Measurements from ENCODE around the gene PHEX. TPM values are rescaled to one million over a fixed set of nuclear protein-coding genes. Genes with fewer than 3 reads are reported as not detected.

Gene PHEX
- total RNA-seq, 4 donors from 2014 or later = 0.14 to 0.20 TPM; not detected in 2

- intact Hi-C loops (cut with DNase I; ENCODE audit: low total_unique reads) (no loop called here), in situ Hi-C loops (cut with MboI; ENCODE audit: low pct_ligation_motif_present in 1 of 4, low pct_unique_long_range_greater_than_20kb in 1 of 4, low sequenced_read_pairs in 3 of 4) (no loop called here)
- WGBS, 2 donors (ENCODE audit: low coverage in 1 of 2) = 64% methylated on average over 10 of the region's 10 CpGs; no CpG with 5 or more reads in 1 of the 2 donors
Observed at GRCh38 chrX:22118161-22118830, 86.2 kb downstream of the PHEX start.

GRCh38 chrX:22121161-22121560 lies 89.0 kb downstream of the PHEX start:
- intact Hi-C loops (cut with DNase I; ENCODE audit: low total_unique reads) = no loop called here
- WGBS, 2 donors (ENCODE audit: low coverage in 1 of 2) = 65 to 100% methylated on average over 2 to 3 of the region's 3 CpGs
- in situ Hi-C loops (cut with MboI; ENCODE audit: low pct_ligation_motif_present in 1 of 4, low pct_unique_long_range_greater_than_20kb in 1 of 4, low sequenced_read_pairs in 3 of 4) = no loop called here

More at GRCh38 chrX:22118161-22118830, 86.2 kb downstream of the PHEX start:
- no peak overlapping the region for H3K27ac ChIP-seq
- no peaks in the 10 kb centered on the region for H3K27me3 ChIP-seq
- H3K4me3 ChIP-seq = no peak overlapping the region
- H3K36me3 ChIP-seq = no peaks in the 10 kb centered on the region
- no peak for DNase-seq
- TF ChIP-seq CTCF (IDR thresholded peaks at IDR 0.05) (no peak), POLR2A (IDR thresholded peaks at IDR 0.05) (no peak), POLR2AphosphoS5 (IDR thresholded peaks at IDR 0.05) (no peak), EP300 (IDR thresholded peaks at IDR 0.05; ENCODE audit: low read depth) (no peak)
- H3K9me3 ChIP-seq = no peaks in the 10 kb centered on the region
- no peaks in the 10 kb centered on the region for H3K4me1 ChIP-seq

DNA sequence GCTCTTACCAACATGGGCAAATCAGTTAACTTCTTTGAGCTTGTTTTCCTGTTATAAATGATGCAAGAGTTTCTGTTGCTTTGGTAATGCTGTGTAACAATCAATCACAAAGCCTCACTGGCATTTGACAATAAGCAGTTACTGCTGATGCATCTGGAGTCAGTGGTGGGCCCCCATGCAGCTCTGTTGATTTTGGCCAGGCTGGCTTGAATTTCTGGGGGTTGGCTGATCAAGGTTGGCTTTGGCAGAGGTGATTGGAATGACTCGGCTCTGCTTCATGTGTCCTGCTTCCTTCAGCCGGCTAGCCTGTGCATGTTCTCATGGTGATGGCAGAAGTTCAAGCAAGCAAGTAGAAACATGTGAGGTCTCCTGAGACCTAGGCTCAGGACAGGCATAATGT lies 90.4 kb downstream of the PHEX start:
- Histone ChIP-seq H3K36me3 (no peaks in the 10 kb centered on the region), H3K9me3 (no peaks in the 10 kb centered on the region), H3K27me3 (no peaks in the 10 kb centered on the region), H3K4me1 (no peaks in the 10 kb centered on the region), H3K27ac (no peak overlapping the region), H3K4me3 (no peak overlapping the region)
- in situ Hi-C loops (cut with MboI; ENCODE audit: low pct_ligation_motif_present in 1 of 4, low pct_unique_long_range_greater_than_20kb in 1 of 4, low sequenced_read_pairs in 3 of 4) = no loop called here
- intact Hi-C loops (cut with DNase I; ENCODE audit: low total_unique reads) = no loop called here
- TF ChIP-seq POLR2A (IDR thresholded peaks at IDR 0.05) = no peak
- no peak for TF ChIP-seq POLR2AphosphoS5 (IDR thresholded peaks at IDR 0.05)
- TF ChIP-seq CTCF (IDR thresholded peaks at IDR 0.05) = no peak
- no peak for TF ChIP-seq EP300 (IDR thresholded peaks at IDR 0.05; ENCODE audit: low read depth)
- WGBS, 2 donors (ENCODE audit: low coverage in 1 of 2) = 72% methylated on average over 2 of the region's 2 CpGs; no CpG with 5 or more reads in 1 of the 2 donors
- no peak for DNase-seq

More at GRCh38 chrX:22121161-22121560, 89.0 kb downstream of the PHEX start:
- no peak overlapping the region for H3K27ac ChIP-seq
- no peak for DNase-seq
- H3K4me3 ChIP-seq = no peak overlapping the region
- no peaks in the 10 kb centered on the region for H3K36me3 ChIP-seq
- H3K4me1 ChIP-seq = no peaks in the 10 kb centered on the region
- H3K27me3 ChIP-seq = no peaks in the 10 kb centered on the region
- TF ChIP-seq POLR2AphosphoS5 (IDR thresholded peaks at IDR 0.05) (no peak), POLR2A (IDR thresholded peaks at IDR 0.05) (no peak), EP300 (IDR thresholded peaks at IDR 0.05; ENCODE audit: low read depth) (no peak), CTCF (IDR thresholded peaks at IDR 0.05) (no peak)
- H3K9me3 ChIP-seq = no peaks in the 10 kb centered on the region

DNA sequence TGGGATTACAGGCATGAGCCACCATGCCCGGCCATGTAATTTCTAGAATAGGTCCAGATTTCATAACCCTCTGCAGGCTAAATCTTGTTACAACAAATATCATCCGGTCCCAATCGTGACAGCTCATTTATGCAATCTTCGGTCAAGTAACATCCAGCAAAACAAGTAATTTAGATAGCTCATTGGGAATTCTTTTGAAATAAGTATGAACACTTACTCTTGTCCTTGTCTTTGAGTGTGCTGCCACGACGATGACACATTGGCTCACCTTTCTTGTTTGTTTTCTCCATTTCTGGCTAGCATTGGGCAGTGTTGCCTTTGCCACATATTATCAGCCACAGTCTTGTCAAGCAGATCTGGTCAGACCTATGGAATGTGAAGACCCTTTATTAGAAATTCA lies 92.0 kb downstream of the PHEX start:
- H3K4me3 ChIP-seq = no peak overlapping the region
- 87% methylated on average over 6 of the region's 6 CpGs; no CpG with 5 or more reads in 1 of the 2 donors for WGBS, 2 donors (ENCODE audit: low coverage in 1 of 2)
- H3K27ac ChIP-seq = no peak overlapping the region
- in situ Hi-C loops (cut with MboI; ENCODE audit: low pct_ligation_motif_present in 1 of 4, low pct_unique_long_range_greater_than_20kb in 1 of 4, low sequenced_read_pairs in 3 of 4) = no loop called here
- no peaks in the 10 kb centered on the region for H3K27me3 ChIP-seq
- H3K4me1 ChIP-seq = no peaks in the 10 kb centered on the region
- no peak for TF ChIP-seq POLR2AphosphoS5 (IDR thresholded peaks at IDR 0.05)
- no peak for TF ChIP-seq CTCF (IDR thresholded peaks at IDR 0.05)
- TF ChIP-seq EP300 (IDR thresholded peaks at IDR 0.05; ENCODE audit: low read depth) = no peak
- TF ChIP-seq POLR2A (IDR thresholded peaks at IDR 0.05) = no peak
- no peaks in the 10 kb centered on the region for H3K9me3 ChIP-seq
- intact Hi-C loops (cut with DNase I; ENCODE audit: low total_unique reads) = no loop called here
- no peaks in the 10 kb centered on the region for H3K36me3 ChIP-seq
- DNase-seq = no peak
